Activated CD4-positive, alpha-beta T cell treated with anti-CD3 and anti-CD28 coated beads for 4 hours (primary cell): ENCODE measurements around the gene LRP1B.
"Not testable (repeated sequence)": the region's sequence is repeated elsewhere in the genome, so short reads cannot be mapped to it uniquely, and the experiment has no call there.

Source experiments
- DNase-seq, 2 donors: peaks; one replicate each; pipeline ENCODE4 v3.0.0-alpha.2; 2020

LRP1B gene

DNA sequence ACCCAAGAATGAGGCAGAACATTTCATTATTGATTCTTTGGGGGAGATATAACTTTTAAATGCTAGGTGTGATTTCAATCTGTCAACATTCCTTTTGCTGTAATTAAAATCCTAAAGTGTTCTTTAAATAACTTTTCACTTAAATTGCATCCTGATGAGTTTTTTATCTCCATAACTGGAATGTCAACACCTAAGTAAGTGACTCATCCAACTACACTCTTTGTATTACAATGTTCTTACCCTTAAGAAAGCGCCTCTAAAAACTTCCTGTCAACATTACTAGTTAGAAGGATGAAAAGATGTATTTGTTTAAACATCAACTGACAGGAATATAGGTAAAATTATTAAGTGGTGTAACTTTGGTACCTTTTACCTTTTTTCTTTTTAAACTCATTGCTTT lies 1657.0 kb downstream of the LRP1B start:
- DNase-seq, result no peak

- no peak for DNase-seq
These were observed 1658.1 kb downstream of the LRP1B start for GRCh38 chr2:140472676-140473075.

- DNase-seq, result no peak
These were observed 1665.5 kb downstream of the LRP1B start for GRCh38 chr2:140465301-140465700.

- no peak for DNase-seq
These were observed 1667.8 kb downstream of the LRP1B start for GRCh38 chr2:140462990-140463389.

GRCh38 chr2:140457483-140457882 lies 1673.3 kb downstream of the LRP1B start:
- no peak for DNase-seq

- no peak for DNase-seq
These were observed 1675.5 kb downstream of the LRP1B start for GRCh38 chr2:140455315-140455714.

DNA sequence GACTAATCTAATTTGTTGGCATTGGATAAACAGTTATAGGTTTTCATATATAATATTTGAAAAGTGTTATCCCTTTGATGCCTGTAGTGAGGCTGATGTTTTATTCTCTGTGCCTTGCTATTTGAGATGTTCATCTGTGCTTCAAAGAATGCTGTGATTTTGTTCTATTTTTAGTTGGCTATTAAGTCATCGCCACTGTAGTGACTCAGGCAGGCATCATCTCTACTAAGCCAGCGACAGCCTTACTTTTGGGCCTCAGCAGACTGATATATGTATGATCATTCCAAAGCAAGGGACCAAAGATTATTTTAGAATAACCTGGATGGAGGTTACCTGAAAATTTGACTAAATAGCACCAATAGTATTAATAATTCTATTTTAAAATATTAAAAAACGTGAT lies 1676.1 kb downstream of the LRP1B start:
- no peak for DNase-seq

DNA sequence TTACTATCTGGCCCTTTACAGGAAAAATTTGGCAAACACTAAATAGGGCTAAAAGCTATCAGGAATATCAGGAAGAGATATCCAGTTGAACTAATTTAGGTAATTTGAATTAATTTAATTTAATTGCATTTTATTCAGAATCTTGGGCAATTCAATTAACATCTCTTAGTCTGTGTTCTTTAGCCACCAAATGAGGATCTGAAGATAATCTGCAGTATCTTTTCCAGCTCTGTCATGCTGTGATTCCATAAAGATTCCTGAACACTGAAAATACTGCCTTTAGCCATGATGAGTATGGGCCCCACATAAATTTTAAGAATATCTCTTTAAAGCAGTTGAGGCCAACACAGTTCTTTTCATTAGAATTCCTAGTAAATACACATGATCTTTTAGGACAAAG lies 1679.5 kb downstream of the LRP1B start:
- DNase-seq, result no peak

DNA sequence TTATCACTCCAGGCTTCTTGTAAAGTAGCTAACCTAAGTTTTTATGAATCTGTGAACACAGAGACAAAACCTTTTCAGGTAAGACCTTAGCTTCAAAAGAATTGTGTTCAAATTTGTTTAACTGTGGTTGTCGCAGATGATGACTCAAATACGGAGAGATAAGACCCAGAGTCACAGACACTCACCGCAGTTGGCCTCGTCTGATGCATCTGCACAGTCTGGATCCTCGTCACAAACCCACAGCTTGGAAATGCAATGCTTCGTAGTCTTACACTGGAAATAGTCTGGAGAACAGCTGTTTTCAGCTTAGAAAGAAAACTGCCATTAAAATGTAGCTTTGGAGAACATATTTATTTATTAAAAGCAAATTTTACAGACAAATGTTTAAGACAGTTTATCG lies 1688.5 kb downstream of the LRP1B start:
- no peak for DNase-seq

DNA sequence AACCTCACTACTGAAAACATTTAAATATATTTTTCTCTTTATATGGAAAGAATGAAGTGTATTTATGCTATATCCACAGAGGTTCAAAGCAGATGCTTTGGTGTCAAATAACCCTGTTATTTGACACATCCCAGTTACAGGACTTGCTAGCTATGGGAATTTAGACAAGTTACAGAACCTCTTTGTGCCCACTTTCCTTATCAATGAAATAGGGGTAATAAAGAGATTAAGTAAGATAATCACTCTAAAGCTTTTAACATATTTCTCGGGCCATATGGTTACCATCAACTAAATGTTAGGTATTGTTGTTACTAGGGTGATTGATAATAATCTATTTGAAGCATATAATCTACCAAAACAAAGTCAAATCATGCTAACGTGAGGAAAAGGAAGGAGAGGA lies 1690.0 kb downstream of the LRP1B start:
- no peak for DNase-seq

- no peak for DNase-seq
These were observed 1693.9 kb downstream of the LRP1B start for GRCh38 chr2:140436936-140437335.

- DNase-seq, result not testable (repeated sequence)
These were observed 1703.8 kb downstream of the LRP1B start for GRCh38 chr2:140427033-140427432.

- DNase-seq, result no peak
These were observed 1706.3 kb downstream of the LRP1B start for GRCh38 chr2:140424471-140424870.

GRCh38 chr2:140422759-140423158 lies 1708.1 kb downstream of the LRP1B start:
- DNase-seq, result no peak

DNA sequence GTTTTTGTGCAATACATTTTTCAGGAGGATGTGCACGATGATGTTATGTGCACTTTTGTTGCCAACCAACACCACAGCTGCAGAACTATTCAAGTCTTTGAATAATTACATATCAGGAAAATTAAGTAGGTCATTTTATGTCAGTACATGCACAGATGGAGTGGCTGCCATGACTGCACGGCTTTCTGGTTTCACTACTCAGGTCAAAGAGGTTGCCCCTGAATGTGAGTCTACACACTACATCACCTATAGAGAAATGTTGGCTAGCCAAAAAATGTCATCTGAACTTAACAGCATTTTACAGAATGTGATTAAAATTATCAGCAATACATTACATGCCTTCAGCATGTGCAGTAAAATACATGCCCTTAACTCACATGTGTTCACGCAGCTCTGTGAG lies 1713.3 kb downstream of the LRP1B start:
- no peak for DNase-seq

- DNase-seq, result no peak
These were observed 1714.2 kb downstream of the LRP1B start for GRCh38 chr2:140416577-140416976.

- DNase-seq, result not testable (repeated sequence)
These were observed 1715.8 kb downstream of the LRP1B start for GRCh38 chr2:140415035-140415434.

DNA sequence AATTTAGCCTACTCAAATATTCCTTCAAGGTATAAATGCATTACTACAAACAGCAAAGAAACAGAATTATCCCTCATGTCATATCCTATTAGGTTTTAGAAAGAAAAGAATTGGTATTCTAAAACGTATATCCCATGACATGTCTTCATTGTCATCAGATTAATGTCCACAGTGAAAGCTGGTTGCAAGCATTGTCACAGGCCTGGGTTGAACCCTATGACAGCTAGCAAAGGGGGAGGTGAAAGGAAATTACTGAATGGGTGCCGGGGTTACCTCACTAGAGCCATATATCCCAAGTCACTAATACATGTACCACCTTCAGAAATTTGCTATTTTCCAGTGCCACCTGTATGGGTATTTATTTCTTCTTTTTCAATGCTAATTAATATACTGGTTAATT lies 1720.1 kb downstream of the LRP1B start:
- no peak for DNase-seq

DNA sequence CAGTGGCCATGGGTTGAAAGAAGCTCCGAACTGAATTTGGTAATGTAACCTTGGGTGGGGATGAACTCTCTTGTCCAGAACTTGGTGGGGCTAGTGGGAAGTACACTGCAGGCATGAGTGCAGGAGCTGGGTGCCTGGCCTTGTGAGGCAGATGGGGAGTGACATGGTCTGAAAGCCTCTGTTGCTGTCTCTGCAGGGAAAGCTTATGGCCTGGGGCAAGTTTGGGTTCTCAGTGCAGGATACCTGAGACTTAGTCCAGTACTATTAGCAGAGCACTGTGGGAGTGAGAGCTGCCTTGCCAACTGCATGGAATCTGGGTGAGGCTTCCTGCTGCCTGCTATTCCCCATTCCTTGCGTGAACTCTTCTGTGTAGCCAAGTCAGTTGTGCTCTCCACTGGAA lies 1729.8 kb downstream of the LRP1B start:
- DNase-seq, result no peak

DNA sequence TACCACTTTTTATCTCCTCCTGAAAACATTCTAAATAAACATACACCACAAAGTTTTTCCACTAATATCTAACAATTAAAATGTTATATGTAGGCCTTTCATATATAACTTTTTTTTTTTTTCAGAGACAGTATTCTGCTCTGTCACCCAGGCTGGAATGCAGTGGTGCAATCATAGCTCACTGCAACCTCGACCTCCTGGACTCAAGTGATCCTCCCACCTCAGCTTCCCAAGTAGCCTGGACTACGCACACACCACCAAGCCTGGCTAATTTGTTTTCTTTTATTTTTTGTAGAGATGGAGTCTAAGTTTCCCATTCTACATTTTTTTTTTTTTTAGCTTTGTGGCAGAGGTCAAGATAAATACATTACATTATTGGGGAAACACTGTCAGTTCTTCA lies 1738.0 kb downstream of the LRP1B start:
- no peak for DNase-seq

DNA sequence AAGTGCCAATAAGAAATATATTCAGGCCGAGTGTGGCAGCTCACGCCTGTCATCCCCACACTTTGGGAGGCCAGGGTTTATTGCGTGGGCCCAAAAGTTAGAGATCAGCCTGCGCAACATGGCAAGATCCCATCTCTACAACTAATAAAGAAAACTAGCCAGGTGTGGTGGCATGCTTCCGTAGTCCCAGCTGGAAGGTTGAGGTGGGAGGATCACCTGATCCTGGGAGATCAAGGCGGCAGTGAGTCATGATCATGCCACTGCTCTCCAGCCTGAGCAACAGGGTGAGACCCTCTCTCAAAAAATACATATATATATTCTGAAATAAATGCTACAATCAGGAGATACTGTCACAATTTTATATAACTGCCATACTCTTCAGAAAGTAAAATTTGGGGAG lies 1745.9 kb downstream of the LRP1B start:
- no peak for DNase-seq

GRCh38 chr2:140383781-140384180 lies 1747.0 kb downstream of the LRP1B start:
- no peak for DNase-seq

DNA sequence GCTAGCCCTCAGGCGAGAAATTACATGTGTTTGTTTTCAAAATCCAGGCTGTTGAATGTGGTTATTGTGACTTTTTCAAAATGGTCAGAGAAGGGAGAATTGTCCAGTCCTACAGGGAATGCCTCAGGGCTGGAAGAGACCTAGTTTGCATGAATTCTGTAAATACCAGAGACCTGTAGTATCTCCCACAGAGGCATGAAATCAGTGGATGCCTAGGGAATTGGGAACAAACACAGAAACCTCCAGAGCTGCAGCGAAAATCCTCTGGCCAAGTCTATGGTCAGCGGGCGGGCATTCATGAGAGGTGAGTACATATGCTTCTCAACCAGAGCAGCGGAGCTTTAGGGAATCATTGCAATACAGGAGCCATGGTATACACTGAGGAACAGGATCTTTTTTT lies 1754.1 kb downstream of the LRP1B start:
- no peak for DNase-seq

- no peak for DNase-seq
These were observed 1767.7 kb downstream of the LRP1B start for GRCh38 chr2:140363131-140363530.

- DNase-seq, result no peak
These were observed 1768.5 kb downstream of the LRP1B start for GRCh38 chr2:140362361-140362760.
